ENCODE results near the gene INTU.

Gene INTU

GRCh38 chr4:127698789-127699200 is 66.0 kb downstream of the INTU start:
- TF ChIP-seq FOXP2 (optimal IDR thresholded peaks at IDR 0.05; ENCODE audit: borderline replicate concordance, extremely low read depth, extremely low read length, insufficient read depth) = no peak
- no peak for TF ChIP-seq SIN3A (IDR thresholded peaks at IDR 0.05; ENCODE audit: borderline replicate concordance, insufficient read depth, low read length)
- TF ChIP-seq TAF1 (IDR thresholded peaks at IDR 0.05; ENCODE audit: borderline replicate concordance, insufficient read depth, low read length) = no peak
- TF ChIP-seq POLR2AphosphoS5 (IDR thresholded peaks at IDR 0.05; ENCODE audit: low read depth, low read length) = no peak
- no peak for TF ChIP-seq REST (IDR thresholded peaks at IDR 0.05; ENCODE audit: insufficient read depth in 1 of 2, low read depth in 2 of 2, low read length in 2 of 2)

GRCh38 chr4:127708985-127709384 is 76.2 kb downstream of the INTU start:
- TF ChIP-seq POLR2AphosphoS5 (IDR thresholded peaks at IDR 0.05; ENCODE audit: low read depth, low read length) (no peak), FOXP2 (optimal IDR thresholded peaks at IDR 0.05; ENCODE audit: borderline replicate concordance, extremely low read depth, extremely low read length, insufficient read depth) (no peak), SIN3A (IDR thresholded peaks at IDR 0.05; ENCODE audit: borderline replicate concordance, insufficient read depth, low read length) (no peak), TAF1 (IDR thresholded peaks at IDR 0.05; ENCODE audit: borderline replicate concordance, insufficient read depth, low read length) (no peak), REST (IDR thresholded peaks at IDR 0.05; ENCODE audit: insufficient read depth in 1 of 2, low read depth in 2 of 2, low read length in 2 of 2) (no peak)

- no peak for TF ChIP-seq TAF1 (IDR thresholded peaks at IDR 0.05; ENCODE audit: borderline replicate concordance, insufficient read depth, low read length)
- TF ChIP-seq REST (IDR thresholded peaks at IDR 0.05; ENCODE audit: insufficient read depth in 1 of 2, low read depth in 2 of 2, low read length in 2 of 2) = no peak
- TF ChIP-seq FOXP2 (optimal IDR thresholded peaks at IDR 0.05; ENCODE audit: borderline replicate concordance, extremely low read depth, extremely low read length, insufficient read depth) = no peak
- TF ChIP-seq POLR2AphosphoS5 (IDR thresholded peaks at IDR 0.05; ENCODE audit: low read depth, low read length) = no peak
- TF ChIP-seq SIN3A (IDR thresholded peaks at IDR 0.05; ENCODE audit: borderline replicate concordance, insufficient read depth, low read length) = no peak
Measured at GRCh38 chr4:127709456-127709855, 76.7 kb downstream of the INTU start.

- no peak for TF ChIP-seq TAF1 (IDR thresholded peaks at IDR 0.05; ENCODE audit: borderline replicate concordance, insufficient read depth, low read length)
- TF ChIP-seq POLR2AphosphoS5 (IDR thresholded peaks at IDR 0.05; ENCODE audit: low read depth, low read length) = no peak
- TF ChIP-seq FOXP2 (optimal IDR thresholded peaks at IDR 0.05; ENCODE audit: borderline replicate concordance, extremely low read depth, extremely low read length, insufficient read depth) = no peak
- no peak for TF ChIP-seq SIN3A (IDR thresholded peaks at IDR 0.05; ENCODE audit: borderline replicate concordance, insufficient read depth, low read length)
- TF ChIP-seq REST (IDR thresholded peaks at IDR 0.05; ENCODE audit: insufficient read depth in 1 of 2, low read depth in 2 of 2, low read length in 2 of 2) = no peak
Measured at GRCh38 chr4:127730142-127730913, 97.6 kb downstream of the INTU start, which contains the start of gene SLC25A31. Gene SLC25A31 (plus strand): TSS chr4:127730400. CDS start chr4:127730546, 146 bp downstream.

All from PFSK-1 (cell line).